Measurements from ENCODE around the gene SAMD4B. TPM values are rescaled to one million over a fixed set of nuclear protein-coding genes. Genes with fewer than 3 reads are reported as not detected.

SAMD4B gene
- total and polyA plus RNA-seq, 9 donors = 59.0 to 139 (median 110) TPM

GRCh38 chr19:39317476-39317875 is 24.7 kb upstream of the SAMD4B start:
- TF ChIP-seq CTCF (IDR thresholded peaks at IDR 0.05) (no peak), POLR2A (IDR thresholded peaks at IDR 0.05) (no peak), EP300 (IDR thresholded peaks at IDR 0.05) (no peak)
- 90 to 95% (median 92%) methylated on average over 4 of the region's 4 CpGs for WGBS, 3 donors
- H3K9me3 ChIP-seq = no peaks in the 10 kb centered on the region
- H3K27me3 ChIP-seq = no peaks in the 10 kb centered on the region
- no peak for DNase-seq
- H3K27ac ChIP-seq = no peak overlapping the region
- H3K36me3 ChIP-seq = no peaks in the 10 kb centered on the region
- no peak overlapping the region for H3K4me3 ChIP-seq
- peaks cover 6% of the 10 kb centered on the region for H3K4me1 ChIP-seq (ENCODE audit: insufficient read depth)
- intact Hi-C loops (cut with DNase I) = no loop called here

GRCh38 chr19:39318071-39318470 is 24.1 kb upstream of the SAMD4B start:
- Histone ChIP-seq H3K27ac (no peak overlapping the region), H3K27me3 (no peaks in the 10 kb centered on the region), H3K36me3 (no peaks in the 10 kb centered on the region), H3K4me3 (no peak overlapping the region), H3K4me1 (ENCODE audit: insufficient read depth) (peaks cover 6% of the 10 kb centered on the region), H3K9me3 (no peaks in the 10 kb centered on the region)
- DNase-seq = no peak
- intact Hi-C loops (cut with DNase I) = no loop called here
- no peak for TF ChIP-seq EP300 (IDR thresholded peaks at IDR 0.05)
- no peak for TF ChIP-seq CTCF (IDR thresholded peaks at IDR 0.05)
- TF ChIP-seq POLR2A (IDR thresholded peaks at IDR 0.05) = no peak
- 87 to 97% (median 90%) methylated on average over 5 of the region's 5 CpGs for WGBS, 3 donors

- intact Hi-C loops (cut with DNase I) = no loop called here
- 87 to 91% (median 88%) methylated on average over 4 of the region's 4 CpGs for WGBS, 3 donors
- Histone ChIP-seq H3K27me3 (no peaks in the 10 kb centered on the region), H3K9me3 (no peaks in the 10 kb centered on the region), H3K27ac (no peak overlapping the region), H3K4me3 (no peak overlapping the region), H3K4me1 (ENCODE audit: insufficient read depth) (peaks cover 6% of the 10 kb centered on the region), H3K36me3 (no peaks in the 10 kb centered on the region)
- TF ChIP-seq EP300 (IDR thresholded peaks at IDR 0.05) (no peak), POLR2A (IDR thresholded peaks at IDR 0.05) (no peak), CTCF (IDR thresholded peaks at IDR 0.05) (no peak)
- DNase-seq = no peak
These were observed 23.5 kb upstream of the SAMD4B start for GRCh38 chr19:39318690-39319089.

GRCh38 chr19:39319098-39319891 is 22.9 kb upstream of the SAMD4B start:
- no peaks in the 10 kb centered on the region for H3K27me3 ChIP-seq
- no peak for DNase-seq
- TF ChIP-seq POLR2A (IDR thresholded peaks at IDR 0.05) (no peak), CTCF (IDR thresholded peaks at IDR 0.05) (no peak), EP300 (IDR thresholded peaks at IDR 0.05) (no peak)
- intact Hi-C loops (cut with DNase I) = no loop called here
- peaks cover 6% of the 10 kb centered on the region for H3K4me1 ChIP-seq (ENCODE audit: insufficient read depth)
- no peak overlapping the region for H3K4me3 ChIP-seq
- no peaks in the 10 kb centered on the region for H3K36me3 ChIP-seq
- H3K27ac ChIP-seq = no peak overlapping the region
- H3K9me3 ChIP-seq = no peaks in the 10 kb centered on the region
- 72 to 74% (median 74%) methylated on average over 5 of the region's 5 CpGs for WGBS, 3 donors
